Activated CD8-positive, alpha-beta memory T cell treated with anti-CD3 and anti-CD28 coated beads, Interleukin-2, amount 50 U/mL, for 1 hour (primary cell): Measurements from ENCODE around the gene GAPT.

ENCODE experiments used
- DNase-seq: peaks from one replicate; pipeline ENCODE4 v3.0.0-alpha.2; 2020; ENCODE audit errors: extremely low read depth

The GAPT gene

DNA sequence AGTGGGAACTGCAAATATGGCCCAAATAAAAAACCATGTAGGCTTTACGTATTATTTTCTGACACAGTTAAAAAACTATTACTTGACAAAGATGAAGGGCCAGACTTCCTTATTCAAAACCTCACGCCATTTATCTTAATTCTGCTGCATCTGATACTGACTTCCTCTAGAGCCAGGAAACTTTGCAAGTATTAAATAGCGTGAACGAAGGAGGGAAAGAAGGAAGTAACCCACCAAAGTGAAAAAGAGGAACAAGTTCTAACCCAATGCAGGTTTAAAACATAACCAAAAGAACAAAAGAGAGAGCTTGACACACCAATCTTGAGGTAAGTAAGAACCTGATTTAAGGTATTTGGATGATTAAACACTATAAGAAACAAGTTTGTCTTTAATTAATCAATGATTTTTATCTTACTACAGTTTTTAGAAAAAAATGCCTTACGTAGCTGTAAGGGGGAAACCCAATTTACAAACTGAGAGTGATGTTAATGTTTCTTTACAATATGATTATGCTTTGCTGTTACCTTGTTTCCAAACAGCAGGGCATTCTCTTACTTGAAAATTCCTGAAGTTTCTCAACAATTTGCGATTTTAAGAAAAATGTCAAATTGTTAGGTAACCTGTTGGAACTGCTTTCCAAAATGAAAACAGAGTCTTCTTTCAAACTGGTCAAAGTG is at the start of gene GAPT:
Gene GAPT, plus strand, starts transcription at position 220 of the 677 bp plus-strand sequence. CDS start 3,102 bp downstream, outside the sequence.
- no peak for DNase-seq

DNA sequence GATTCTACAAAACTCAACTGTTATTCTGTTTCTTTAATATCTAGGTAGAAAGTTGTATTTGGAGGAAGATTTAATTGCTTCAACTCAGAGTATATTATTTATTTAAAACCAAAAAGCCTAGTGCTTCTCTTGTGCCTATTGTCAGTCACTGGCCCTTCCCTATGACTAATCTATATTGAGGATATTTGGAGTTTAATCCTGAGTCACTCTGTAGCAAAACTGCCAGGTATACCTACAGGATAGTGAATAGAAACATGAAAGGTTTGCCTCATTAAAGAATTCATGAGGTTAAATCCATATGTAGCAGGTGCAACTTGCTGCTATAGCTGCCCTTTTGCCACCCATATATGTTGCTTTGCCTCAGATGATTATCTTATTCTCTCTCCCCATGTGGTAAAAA is 46.4 kb upstream of the GAPT start:
- DNase-seq, result no peak

DNA sequence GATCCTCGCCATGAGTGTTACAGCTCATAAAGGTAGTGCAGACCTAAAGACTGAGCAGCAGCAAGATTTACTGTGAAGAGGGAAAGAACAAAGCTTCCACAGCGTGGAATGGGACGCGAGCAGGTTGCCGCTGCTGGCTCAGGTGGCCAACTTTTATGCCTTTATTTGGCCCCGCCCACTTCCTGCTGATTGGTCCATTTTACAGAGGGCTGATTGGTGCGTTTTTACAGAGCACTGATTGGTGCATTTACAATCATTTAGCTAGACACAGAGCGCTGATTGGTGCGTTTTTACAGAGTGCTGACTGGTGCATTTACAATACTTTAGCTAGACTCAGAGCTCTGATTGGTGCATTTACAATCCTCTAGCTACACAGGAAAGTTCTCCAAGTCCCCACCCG is 45.2 kb upstream of the GAPT start:
- no peak for DNase-seq

DNA sequence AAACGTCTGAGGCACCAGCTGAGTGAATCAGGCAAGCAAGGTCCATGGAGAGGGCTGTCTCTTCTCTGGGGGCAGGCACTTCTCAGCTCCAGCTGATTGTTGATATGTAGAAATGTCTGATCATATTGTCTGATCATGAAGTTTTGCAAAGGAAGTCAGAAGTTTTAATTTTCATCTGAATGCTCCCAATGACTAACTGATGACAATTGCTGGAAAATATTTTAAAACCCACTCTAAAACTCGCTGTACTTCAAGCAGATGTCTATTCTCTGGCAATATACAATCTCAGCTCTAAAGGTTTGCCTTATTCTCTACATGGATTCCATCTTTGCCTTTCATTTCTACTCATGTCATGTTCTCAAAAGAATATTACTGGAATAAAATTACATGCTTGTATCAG is 44.0 kb upstream of the GAPT start:
- DNase-seq, result no peak

DNA sequence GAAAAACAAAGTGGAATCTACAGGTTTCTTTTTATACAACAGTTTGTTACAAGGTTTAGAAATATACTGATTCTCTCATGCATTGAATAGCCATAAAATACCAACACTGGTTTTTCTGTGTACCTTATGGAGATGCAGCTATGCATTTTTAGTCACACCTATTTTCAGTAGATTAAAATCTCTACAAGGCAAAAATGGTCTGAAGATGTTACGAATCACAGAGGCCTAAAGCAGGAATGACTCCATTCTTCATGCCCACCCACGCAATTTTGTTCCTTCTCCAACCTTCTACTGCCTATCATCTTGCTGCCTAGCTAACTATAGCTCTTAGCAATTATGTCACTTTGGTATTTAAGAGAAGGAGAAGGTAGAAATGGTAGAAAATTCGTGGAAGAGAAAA is 41.2 kb upstream of the GAPT start:
- no peak for DNase-seq

DNA sequence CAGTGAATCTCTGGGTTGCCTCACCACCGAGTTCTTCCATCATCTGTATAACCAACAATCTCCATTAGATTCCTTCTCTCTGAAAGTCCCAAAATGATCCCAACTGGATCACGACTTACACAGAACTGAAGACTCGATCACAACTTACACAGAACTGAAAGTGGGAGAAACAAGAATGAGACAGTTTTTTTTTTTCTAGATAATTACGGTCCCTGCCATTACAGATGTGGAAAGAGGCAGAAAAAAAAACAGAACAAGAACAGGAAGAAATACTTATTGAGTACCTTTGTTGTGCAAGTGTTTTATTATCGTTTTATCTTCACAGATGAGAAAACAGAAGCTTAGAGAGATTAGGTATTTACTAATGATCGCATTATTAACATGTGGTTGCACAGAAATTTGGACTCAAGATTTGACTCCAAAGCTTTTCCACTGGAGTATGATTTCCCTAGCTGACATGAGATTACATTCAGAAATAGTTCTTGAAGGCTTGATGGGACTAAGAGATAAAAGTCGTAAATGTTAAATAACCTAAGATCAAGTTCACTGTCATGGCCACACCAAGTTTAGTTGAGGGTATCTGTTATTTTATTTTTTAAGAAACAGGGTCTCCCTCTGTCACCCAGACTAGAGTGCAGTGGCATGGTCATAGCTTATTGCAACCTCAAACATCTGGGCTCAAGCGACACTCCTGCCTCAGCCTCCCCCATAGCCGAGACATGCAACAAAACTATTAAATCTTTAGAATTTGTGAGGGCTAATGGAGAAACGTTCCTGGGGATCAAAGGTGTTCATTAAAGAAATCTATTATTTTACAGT is 40.2 kb upstream of the GAPT start:
- DNase-seq, result no peak

DNA sequence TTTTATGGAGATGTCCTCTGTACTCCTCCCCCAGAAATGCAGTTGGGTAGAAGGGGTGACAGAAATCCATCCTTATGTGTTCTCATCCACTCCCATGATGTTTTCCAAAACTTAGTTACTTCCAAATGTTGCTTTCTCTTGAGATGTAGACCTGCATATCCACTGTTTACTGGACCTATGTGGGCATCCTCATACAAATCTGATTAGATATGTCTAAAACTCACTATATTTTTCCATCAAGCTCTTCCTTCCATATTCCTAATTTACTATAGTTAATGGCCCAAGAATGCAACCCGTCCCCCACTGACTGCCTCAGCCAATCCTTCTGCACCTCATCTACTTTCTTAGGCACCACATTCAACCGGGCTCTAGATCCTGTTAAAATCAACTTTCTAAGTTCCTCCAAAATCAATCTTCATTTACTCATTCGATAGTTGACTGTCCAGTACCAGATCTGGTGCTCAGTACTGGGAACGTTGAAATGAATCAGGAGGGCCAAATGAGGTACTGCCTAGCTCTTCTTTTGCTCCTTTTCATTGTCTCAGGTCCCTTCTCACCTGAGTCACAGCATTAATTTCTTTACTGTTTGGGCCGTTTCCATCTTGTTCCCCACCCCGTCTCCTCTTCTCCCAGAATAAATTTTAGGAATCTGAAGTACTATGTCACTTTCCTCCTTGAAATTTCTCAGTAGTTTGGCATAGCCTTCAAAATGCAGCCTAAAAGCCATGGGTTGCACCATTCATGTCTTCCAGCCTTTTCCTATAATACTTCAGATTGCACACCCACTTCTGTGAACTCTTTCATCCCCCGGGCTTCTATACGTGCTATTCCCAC is 39.3 kb upstream of the GAPT start:
- no peak for DNase-seq

DNA sequence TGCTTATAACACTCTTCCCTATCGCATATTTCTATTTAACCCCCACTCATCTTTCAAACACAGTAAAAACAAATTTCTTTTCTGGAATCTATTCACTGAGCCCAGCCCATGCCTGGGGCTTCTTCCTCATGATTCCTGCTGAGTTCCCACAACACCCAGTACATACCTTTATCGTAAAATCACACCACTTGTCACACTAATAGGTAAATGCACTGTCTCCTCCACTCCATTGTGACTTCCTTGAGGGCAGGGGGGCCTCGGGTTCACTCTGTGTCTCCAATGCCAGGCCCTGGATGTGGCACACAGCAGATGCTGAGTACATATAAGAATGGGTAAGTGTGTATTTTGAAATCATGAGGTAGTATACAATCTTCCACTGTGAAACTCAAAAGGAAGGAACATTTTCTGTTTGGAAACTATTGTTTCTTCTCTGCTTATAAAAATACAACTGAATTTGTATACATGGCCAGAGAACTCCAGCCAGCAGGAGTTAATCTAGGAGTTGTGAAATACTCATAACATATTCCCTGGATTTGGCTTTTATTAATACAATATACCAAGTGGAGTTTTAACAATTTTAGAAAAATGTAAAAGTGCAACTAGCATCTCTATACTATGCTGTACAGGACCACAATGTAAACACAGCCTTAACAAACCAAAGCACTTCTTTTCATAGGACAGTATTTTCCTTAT is 38.5 kb upstream of the GAPT start:
- no peak for DNase-seq

DNA sequence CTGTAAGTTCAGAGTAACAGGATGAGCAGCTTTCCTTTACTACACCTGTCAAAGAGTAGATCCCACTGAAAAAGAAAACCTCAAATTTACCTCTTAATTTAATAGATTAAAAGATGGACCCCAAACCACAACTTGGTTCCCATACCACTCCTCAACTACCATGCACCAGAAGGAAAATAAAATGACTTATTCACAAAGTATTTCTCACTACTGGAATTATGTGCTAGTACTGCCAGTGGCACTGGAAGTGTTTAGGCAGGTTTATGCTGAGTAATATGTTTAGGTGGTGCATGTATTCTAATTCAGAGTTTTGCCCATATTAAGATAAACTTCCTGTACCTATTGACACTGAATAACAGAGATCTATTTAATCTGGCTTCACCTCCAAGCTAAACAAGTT is 37.9 kb upstream of the GAPT start:
- no peak for DNase-seq

DNA sequence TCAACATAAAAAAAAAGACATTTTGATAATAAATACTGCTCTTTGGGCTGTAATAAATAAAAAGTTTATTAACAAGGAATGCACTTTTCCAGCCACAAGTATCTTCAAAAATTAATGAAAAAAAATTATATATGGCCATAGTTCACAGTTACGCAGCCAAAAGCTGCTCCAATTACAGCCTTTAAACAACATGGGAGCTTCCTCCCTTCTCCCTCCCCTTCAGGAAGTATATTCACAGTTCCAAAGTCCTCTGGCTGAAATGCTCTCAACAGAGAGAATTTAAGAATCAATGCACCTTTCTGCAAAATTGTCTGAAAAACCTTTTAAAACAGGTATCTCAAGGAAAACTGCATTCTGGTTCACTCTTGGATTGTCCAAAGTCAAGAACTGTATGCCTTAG is 37.2 kb upstream of the GAPT start:
- no peak for DNase-seq

DNA sequence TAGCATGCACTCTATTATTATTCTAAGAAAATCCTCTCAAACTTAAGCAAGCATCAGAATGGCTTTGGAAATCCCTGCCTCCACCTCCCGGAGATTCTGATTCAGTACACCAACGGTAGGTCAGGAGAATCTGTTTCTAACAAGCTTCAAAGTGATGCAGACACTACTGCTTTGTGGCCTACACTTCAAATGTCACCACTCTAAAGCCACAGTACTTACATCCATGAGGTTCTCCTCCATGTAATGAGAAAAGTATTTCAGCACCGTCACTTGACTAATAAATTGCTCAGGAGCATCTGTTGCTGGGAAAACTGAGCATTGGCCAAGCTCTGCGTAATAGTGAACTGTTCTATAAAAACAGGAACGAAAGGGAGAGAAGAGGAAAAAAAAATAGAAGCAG is 36.2 kb upstream of the GAPT start:
- no peak for DNase-seq

DNA sequence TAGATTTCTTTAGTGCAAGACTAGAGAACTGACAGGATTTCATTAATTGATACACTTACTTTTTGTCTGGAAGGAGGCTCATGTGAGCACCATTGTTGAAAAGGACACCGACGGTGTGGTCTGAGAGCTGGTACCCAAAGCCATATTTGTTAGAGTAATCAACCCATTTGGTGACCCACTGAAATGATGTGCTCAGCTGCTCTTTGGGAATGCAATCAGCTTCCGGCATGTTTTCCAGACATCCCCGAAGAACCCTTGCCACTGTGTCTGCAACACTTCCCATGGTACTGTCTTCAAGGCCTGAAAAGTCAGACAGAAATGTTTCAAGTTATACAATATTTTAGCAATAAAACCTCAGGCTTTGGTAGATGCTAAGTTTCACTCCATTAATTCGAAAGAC is 35.8 kb upstream of the GAPT start:
- DNase-seq, result no peak

DNA sequence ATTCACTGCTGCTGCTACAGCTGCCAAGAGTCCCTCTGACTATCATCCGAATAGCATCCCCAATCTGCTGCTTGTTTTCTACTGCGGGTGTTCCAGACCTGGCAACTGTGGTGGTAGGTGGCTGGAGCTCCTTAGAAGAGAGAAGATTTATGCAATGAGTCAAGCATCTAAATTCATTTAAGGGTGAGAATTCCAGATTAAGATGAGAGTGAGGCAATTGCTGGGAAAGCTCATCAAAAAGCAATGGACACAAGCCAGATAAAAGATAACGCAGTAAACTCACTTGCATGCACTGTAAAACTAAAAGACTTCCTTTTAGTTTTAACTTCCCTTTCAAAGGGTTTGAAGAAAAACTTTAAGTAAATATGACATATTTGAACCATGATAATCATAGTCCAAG is 35.2 kb upstream of the GAPT start:
- no peak for DNase-seq

DNA sequence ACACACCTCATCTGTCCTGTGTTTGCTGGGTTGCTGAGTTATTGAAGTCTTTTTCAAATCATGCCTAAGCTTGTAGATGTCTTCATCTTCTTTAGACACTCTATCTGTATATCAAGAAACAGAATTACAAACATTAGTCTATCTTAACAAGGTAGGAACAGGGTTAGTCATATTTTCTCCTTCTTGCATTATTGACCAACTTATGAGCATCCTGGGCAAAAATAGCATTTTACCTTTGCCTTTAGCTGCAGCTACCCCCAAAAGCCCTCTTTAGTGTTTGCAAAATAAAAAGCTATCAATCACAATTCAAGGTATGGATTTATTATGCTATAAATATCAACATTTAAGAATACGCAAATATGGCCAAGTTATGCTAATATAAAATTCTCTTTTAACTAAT is 34.7 kb upstream of the GAPT start:
- no peak for DNase-seq

DNA sequence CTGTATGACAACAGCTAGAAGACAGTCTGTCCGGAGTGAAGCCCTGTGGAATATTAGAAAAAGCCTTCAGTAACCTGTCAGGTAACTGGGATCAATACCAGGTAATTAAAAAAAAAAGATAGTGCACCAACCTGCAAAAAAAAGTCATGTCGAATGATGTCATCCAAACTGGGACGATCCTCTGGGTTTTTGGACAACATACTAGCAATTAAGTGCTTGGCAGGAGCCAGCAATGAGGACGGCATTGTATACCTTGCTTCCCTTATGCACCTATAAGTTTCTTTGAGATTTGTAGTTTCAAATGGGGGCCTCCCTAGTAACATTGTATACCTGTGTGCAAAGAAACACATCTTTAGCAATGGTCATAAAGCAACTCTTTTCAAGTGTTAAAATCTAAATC is 34.2 kb upstream of the GAPT start:
- DNase-seq, result no peak

DNA sequence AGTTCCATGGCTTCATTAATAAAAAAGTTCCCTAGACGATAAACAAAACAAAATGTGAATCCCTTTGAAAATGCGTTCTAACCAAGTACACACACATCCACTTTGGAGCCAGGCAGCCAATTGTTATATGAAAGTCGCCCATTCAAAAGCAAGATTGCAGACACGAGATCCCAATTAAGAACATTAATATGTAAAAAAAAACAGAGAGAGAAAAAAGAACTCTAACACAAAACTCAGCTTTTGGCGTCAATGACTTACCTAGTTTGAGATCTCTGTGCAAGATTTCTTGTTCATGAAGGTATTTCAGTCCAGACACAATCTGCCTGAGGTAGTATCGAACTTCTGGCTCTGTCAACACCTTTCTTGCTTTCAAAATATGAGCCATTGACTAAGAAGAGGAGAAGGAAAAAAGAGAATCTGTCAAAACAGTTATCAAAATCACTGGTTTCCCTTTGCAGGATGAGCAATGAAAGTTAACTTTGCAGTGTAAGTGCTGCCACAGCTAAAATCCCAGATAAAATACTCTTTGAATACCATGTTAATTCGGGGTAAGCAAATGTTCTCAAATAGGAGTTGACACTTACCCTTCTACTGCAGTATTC is 33.0 kb upstream of the GAPT start:
- no peak for DNase-seq

DNA sequence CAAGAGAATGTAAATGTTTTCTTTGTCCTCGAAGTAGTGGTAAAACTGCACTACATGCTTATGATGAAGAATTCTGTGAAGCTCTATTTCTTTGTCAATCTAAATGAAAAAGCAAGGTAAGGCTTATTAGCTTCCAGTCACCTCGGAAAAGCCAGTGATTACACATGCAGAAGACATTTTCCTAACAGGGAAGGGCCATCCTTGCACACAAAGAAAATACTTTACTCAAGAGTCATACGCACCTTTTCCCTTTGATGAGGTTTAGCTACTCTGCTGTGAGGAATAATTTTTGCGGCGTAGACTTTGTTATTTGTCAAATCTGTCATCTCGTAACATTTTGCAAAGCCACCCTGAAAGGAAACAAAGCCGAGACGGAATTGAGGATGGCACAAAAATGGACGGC is 32.5 kb upstream of the GAPT start:
- no peak for DNase-seq

DNA sequence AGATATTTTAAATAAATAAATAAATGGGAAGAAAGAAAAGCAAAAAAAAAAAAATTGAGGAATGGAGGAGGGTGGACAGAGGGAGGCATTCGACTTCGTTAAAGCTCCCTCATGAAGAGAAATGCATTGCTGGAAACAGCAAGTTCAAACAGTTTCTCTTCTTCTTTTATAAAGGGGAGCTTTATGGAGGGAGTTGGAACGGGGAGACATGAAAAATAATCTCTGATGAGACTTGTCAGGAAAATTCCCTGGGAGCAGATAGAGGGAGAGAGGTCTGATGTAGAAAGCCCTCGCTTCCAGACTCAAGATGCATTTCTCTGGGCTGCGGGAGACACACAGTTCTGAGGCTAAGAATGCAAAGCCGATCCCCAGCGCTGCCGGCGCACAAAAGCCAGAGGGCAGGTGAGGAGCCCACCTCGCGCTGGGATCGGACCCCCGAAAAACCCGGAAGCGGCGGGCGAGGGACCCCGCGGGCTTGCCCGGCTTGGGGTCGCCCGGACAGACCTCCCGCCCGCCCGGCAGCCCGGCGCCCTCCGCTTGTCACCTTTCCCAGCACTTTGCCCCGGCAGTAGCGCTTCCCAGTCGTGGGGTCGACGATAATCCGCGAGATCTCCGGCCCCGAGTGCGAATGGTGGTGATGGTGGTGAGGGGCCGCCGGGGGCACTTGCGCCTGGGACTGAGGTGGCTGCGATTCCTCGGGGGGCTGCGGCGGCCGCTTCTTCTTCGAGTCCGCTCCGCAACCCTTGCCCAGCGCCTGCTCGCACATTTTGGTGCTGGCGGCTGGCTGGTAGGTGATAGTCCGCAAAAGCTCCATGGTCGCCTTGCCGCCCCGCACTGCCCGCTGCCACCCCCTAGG is 31.9 kb upstream of the GAPT start:
- no peak for DNase-seq

DNA sequence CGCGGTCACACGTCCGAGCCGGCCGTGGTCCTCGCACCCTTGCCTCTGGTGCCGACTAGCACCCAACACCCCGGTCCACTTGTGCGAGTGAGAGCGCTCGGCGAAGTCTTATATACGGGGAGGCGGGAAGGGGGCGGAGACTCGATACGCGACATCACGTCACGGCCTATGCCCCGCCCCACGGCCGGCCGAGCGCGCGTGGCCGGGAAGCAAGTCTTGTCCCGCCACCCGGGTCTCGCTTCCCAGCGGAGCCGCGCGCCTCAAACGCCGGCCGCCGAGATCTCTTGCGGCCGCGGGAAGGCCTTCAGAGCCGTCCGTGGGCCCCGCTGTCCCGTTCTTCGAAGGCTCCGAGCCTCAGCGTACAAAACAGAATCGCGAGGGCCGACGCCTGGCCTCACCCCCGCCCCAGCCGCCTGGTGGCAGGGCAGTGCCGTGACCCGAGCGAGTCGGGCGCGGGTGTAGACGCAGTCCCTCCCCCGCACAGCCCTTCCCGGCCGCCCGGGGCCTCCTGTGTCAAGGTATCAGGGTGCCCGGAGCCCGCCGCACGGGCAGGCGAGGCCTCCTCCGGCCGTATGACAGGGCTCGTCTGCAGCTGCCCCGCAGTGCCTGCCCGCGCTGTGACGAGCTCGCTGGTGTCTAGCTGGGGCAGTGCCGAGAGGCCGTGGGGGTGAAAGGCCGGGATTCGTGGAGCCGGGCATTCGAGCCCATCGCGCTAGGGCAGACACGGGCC is 31.1 kb upstream of the GAPT start, which contains the start of gene PLK2:
Gene PLK2, minus strand, starts transcription at position 85 of the 730 bp plus-strand sequence. CDS start 127 bp downstream, outside the sequence.
- DNase-seq, result peak; percentile 85
